BLaER1 (cell line): ENCODE measurements around the gene VWA1.
A peak's percentile ranks its signal among the peaks of the same experiment; 100 is the strongest.
"Not testable (repeated sequence)": the region's sequence is repeated elsewhere in the genome, so short reads cannot be mapped to it uniquely, and the experiment has no call there.

Experiments
- H3K27ac ChIP-seq: shearing (Covaris generic); formaldehyde crosslinking; 2 replicates; pipeline ENCODE4 v1.8.1; 2022
- H3K27me3 ChIP-seq: shearing (Covaris generic); formaldehyde crosslinking; 2 replicates; pipeline ENCODE4 v1.8.1; 2022
- H3K36me3 ChIP-seq: shearing (Covaris generic); formaldehyde crosslinking; 2 replicates; pipeline ENCODE4 v1.8.1; 2022
- H3K4me1 ChIP-seq: shearing (Covaris generic); formaldehyde crosslinking; 2 replicates; pipeline ENCODE4 v1.8.1; 2022
- H3K4me2 ChIP-seq: shearing (Covaris generic); formaldehyde crosslinking; 2 replicates; pipeline ENCODE4 v1.8.1; 2022
- H3K4me3 ChIP-seq: shearing (Covaris generic); formaldehyde crosslinking; 2 replicates; pipeline ENCODE4 v1.8.1; 2022
- H3K9ac ChIP-seq: shearing (Covaris generic); formaldehyde crosslinking; 2 replicates; pipeline ENCODE4 v1.8.1; 2022
- H3K9me3 ChIP-seq: shearing (Covaris generic); formaldehyde crosslinking; 2 replicates; pipeline ENCODE4 v1.8.1; 2022
- H4K20me1 ChIP-seq: shearing (Covaris generic); formaldehyde crosslinking; 2 replicates; pipeline ENCODE4 v1.8.1; 2022
- Cebpa-rat ChIP-seq: shearing (Covaris generic); IDR thresholded peaks from 2 replicates; pipeline ENCODE4 v1.8.1; 2022

The VWA1 gene

DNA sequence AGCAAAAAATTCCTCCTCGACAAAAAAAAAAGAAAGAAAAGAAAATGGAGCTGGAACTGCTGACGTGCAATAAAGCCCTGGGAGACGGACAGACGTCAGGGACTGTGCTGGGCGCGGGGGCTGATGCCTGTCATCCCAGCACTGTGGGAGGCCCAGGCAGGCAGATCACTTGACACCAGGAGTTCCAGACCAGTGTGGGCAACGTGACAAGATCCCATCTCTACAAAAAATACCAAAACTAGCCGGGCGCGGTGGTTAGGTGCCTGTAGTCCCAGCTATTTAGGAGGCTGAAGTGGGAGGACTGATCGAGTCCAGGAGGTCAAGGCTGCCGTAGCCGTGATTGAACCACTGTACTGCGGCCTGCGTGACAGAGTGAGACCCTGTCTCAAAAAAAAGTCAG is 10.8 kb upstream of the VWA1 start:
- TF ChIP-seq Cebpa-rat = no peak

DNA sequence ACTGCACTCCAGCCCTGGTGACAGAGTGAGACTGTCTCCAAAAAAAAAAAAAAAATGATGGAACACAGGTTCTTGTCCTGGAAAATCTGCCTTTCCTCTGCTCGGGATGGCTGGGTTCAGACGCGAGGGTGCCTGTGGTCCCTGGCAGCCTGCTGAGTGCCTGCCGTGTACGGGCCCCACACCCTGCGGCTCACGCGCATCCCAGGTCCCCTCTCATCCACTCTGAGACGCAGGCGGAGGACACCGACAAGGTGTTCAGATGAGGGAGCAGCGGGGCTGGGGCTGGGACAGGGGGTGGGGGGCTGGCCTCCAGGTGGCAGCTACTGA is 10.1 kb upstream of the VWA1 start:
- no peak overlapping the region for H3K4me3 ChIP-seq
- no peaks in the 10 kb centered on the region for H3K9me3 ChIP-seq
- no peak overlapping the region for H3K9ac ChIP-seq
- TF ChIP-seq Cebpa-rat = no peak
- peak overlapping the region; percentile 97; the same call in 1 of the 2 replicates for H3K4me2 ChIP-seq
- no peaks in the 10 kb centered on the region for H3K36me3 ChIP-seq
- peaks cover 73% of the 10 kb centered on the region for H3K4me1 ChIP-seq
- no peaks in the 10 kb centered on the region for H4K20me1 ChIP-seq
- H3K27me3 ChIP-seq = no peaks in the 10 kb centered on the region
- peak overlapping the region; percentile 91; the same call in 1 of the 2 replicates for H3K27ac ChIP-seq

More for the DNA sequence above, 10.8 kb upstream of the VWA1 start:
- Histone ChIP-seq H3K9ac (no peak overlapping the region), H3K27ac (no peak overlapping the region), H4K20me1 (no peaks in the 10 kb centered on the region), H3K36me3 (no peaks in the 10 kb centered on the region), H3K4me2 (no peak overlapping the region), H3K4me1 (peaks cover 69% of the 10 kb centered on the region), H3K9me3 (no peaks in the 10 kb centered on the region), H3K4me3 (no peak overlapping the region), H3K27me3 (no peaks in the 10 kb centered on the region)

DNA sequence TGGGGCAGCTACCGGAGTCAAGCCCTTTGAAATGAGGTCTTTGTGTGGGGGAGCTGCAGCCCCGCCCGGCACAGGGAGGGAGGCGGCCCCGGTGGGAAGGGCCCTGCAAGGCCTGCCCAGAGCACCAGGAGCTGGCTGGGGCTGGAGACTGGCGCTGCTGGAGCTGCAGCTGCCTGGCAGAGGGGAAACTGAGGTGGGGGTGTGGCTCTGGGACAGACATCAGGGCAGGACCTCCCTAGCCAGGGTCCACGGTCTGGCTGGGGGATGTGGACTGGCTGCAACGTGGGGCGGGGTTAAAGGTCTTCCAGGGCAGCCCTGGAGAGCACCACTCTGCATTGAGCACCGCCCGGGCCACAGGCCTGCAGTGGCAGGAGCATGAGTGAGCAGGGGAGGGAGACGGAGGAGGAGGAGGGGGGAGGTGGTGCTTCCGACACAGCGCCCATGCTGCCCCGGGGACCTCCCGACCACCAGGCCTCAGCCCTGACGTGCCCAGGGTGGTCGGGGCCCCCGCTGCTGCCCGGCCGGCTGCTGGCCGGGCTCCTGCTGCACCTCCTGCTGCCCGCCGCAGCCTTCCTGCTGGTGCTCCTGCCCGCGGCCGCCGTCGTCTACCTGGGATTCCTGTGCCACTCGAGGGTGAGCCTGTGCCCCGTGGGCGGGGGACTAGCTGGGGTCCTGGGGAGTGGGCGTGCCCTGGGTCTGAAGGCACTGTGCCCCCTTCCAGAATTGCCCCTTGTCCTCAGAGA is 9.6 kb upstream of the VWA1 start:
- H3K4me1 ChIP-seq = peaks cover 74% of the 10 kb centered on the region
- H3K9me3 ChIP-seq = no peaks in the 10 kb centered on the region
- H3K27me3 ChIP-seq = no peaks in the 10 kb centered on the region
- H3K36me3 ChIP-seq = no peaks in the 10 kb centered on the region
- peak overlapping the region; percentile 97 for H3K4me2 ChIP-seq
- H3K4me3 ChIP-seq = peak overlapping the region; percentile 61
- H4K20me1 ChIP-seq = no peaks in the 10 kb centered on the region
- peak overlapping the region; percentile 91 for H3K27ac ChIP-seq
- H3K9ac ChIP-seq = peak overlapping the region; percentile 77
- no peak for TF ChIP-seq Cebpa-rat

DNA sequence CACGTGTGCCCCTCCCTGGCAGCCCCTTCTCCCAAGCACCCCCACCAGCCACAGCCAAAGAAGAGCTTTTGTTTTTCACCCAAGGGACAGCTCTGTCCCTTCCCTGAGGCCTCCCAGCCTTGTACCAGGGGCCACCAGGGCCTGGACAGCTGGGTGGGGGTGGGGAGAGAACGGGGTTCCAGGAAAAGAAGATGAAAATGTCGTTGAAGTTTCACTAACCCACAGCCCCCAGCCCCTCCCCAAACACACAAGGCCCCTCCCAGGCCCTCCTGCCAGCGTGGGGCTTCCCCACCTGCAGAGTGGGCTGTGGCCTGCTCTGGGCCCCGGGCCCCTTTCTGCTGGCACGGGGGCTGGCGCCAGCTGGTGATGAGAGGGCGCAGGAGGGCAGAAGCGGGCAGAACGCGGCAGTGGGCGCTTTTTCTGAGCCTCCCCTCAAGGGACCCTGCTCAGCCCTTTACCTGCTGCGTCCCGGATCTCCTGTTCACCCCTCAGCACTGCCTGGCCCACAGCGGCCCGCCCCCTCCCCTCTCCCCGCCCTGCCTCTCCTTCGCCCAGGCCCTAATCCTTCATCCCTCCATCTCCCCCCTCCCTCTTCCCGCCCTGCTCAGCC is 8.9 kb upstream of the VWA1 start:
- Histone ChIP-seq H3K4me1 (peaks cover 74% of the 10 kb centered on the region), H3K4me2 (peak overlapping the region; percentile 97), H3K27ac (peak overlapping the region; percentile 91), H3K4me3 (peak overlapping the region; percentile 61), H3K36me3 (no peaks in the 10 kb centered on the region), H4K20me1 (no peaks in the 10 kb centered on the region), H3K9me3 (no peaks in the 10 kb centered on the region), H3K27me3 (no peaks in the 10 kb centered on the region), H3K9ac (peak overlapping the region; percentile 77)
- no peak for TF ChIP-seq Cebpa-rat

DNA sequence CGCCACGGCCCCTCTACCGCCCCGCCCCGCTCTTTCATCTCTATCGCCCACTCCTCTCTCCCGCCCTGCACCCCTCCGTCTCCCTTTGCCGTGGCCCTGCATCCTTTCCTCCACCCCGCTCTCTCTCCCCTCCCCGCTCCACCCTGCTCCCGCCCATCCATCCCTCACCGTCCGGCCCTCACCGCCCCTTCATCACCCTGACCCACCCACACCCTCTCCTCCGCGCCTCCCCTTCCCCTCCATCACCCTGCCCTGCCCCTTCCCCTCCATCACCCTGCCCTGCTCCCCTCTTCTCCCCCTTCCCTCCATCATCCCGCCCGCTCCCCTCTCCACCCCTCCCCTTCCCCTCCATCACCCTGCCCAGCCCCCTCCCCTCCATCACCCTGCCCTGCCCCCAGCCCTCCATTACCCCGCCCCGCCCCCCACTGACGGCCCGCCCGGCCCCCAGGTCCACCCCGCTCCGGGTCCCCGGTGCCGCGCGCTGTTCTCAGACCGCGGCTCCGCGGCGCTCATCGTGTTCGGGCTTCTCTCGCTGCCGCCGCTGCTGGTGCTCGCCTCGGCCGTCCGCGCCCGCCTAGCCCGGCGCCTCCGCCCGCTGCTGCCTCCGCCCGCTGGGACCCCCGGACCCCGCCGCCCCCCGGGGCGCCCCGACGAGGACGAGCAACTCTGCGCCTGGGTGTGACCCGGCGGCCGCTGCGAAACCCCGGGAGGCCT is 8.2 kb upstream of the VWA1 start:
- Histone ChIP-seq H3K4me1 (peaks cover 74% of the 10 kb centered on the region), H3K4me3 (peak overlapping the region; percentile 61), H3K36me3 (no peaks in the 10 kb centered on the region), H4K20me1 (no peaks in the 10 kb centered on the region), H3K9me3 (no peaks in the 10 kb centered on the region), H3K27ac (no peak overlapping the region), H3K4me2 (peak overlapping the region; percentile 97), H3K27me3 (no peaks in the 10 kb centered on the region), H3K9ac (no peak overlapping the region)
- no peak for TF ChIP-seq Cebpa-rat

DNA sequence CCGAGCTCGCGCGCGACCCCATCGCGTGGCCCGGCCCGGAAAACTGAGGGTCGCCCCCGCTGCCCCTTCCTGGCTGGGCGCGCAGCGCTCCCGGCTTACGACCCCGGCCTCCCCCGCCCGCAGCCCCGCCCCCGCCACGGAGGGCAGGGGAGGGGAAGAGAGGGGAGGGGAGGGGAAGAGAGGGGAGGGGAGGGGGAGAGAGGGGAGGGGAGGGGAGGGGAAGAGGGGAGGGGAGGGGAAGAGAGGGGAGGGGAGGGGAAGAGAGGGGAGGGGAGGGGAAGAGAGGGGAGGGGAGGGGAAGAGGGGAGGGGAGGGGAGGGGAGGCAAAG is 7.7 kb upstream of the VWA1 start:
- no peak for TF ChIP-seq Cebpa-rat
- no peak overlapping the region for H3K27ac ChIP-seq
- H4K20me1 ChIP-seq = no peaks in the 10 kb centered on the region
- H3K4me2 ChIP-seq = no peak overlapping the region
- H3K9ac ChIP-seq = no peak overlapping the region
- H3K36me3 ChIP-seq = no peaks in the 10 kb centered on the region
- no peak overlapping the region for H3K4me3 ChIP-seq
- no peaks in the 10 kb centered on the region for H3K27me3 ChIP-seq
- H3K4me1 ChIP-seq = peaks cover 74% of the 10 kb centered on the region
- no peaks in the 10 kb centered on the region for H3K9me3 ChIP-seq

DNA sequence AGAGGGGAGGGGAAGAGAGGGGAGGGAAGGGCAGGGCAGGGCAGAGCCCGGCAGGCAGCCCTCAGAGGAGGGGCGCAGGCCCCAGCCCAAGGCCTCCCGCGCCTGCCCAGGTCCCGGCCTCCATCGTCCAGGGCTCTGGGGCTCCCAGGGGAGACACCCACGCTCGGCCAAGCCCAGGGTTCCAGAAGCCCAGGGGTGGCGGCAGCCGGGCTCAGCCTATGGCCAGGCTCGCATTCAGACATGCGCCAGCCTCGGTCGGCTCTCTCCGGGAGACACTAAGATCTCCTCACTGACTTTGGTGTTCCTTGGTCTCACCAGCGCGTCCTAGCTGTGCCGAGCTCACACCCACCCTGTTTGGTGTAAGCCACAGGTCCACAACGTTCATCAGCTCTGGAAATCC is 7.3 kb upstream of the VWA1 start:
- TF ChIP-seq Cebpa-rat = no peak
- H3K9me3 ChIP-seq = no peaks in the 10 kb centered on the region

DNA sequence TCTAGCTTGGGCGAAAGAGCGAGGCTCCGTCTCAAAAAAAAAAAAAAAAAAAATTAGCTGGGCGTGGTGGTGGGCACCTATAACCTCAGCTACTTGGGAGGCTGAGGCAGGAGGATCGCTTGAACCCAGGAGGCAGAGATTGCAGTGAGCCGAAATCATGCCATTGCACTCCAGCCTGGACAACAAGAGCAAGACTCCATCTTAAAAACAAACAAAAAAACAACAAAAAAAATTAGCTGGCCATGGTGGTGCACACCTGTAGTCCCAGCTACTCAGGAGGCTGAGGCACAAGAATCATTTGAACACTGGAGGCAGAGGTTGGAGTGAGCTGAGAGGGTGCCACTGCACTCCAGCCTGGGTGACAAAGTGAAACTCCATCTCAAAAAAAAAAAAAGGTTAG is 6.5 kb upstream of the VWA1 start:
- Histone ChIP-seq H3K4me1 (peaks cover 76% of the 10 kb centered on the region), H3K4me2 (peak overlapping the region; percentile 82; the same call in 1 of the 2 replicates)
- not testable (repeated sequence) for H4K20me1 ChIP-seq, H3K4me3 ChIP-seq, H3K9me3 ChIP-seq, H3K27me3 ChIP-seq, H3K36me3 ChIP-seq, H3K9ac ChIP-seq, H3K27ac ChIP-seq

More for the DNA sequence above, 7.3 kb upstream of the VWA1 start:
- H4K20me1 ChIP-seq = no peaks in the 10 kb centered on the region
- H3K9ac ChIP-seq = no peak overlapping the region
- no peak overlapping the region for H3K4me2 ChIP-seq
- H3K27me3 ChIP-seq = no peaks in the 10 kb centered on the region
- no peak overlapping the region for H3K4me3 ChIP-seq
- H3K27ac ChIP-seq = no peak overlapping the region
- H3K36me3 ChIP-seq = no peaks in the 10 kb centered on the region
- peaks cover 74% of the 10 kb centered on the region for H3K4me1 ChIP-seq

DNA sequence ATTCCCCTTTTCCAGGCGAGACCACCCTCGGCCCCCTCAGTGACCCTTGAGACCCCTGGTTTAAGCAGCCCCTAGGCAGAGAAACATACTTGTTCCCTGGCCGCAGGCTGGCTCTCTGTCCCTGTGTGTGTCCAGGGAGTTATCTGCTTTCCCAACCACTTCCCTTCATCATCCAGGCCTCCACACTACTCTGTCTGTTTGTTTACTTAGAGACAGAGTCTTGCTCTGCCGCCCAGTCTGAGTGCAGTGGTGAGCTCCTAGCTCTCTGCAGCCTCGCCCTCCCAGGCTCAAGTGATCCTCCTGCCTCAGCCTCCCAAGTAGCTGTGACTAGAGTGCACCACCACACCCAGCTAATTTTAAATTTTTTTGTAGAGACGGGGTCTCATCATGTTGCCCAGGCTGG is 5.8 kb upstream of the VWA1 start:
- Histone ChIP-seq H3K9ac (0 out of 2 replicates have a peak overlapping the region, but pooled peaks have one; percentile 56), H4K20me1 (no peaks in the 10 kb centered on the region), H3K27me3 (no peaks in the 10 kb centered on the region), H3K4me2 (peak overlapping the region; percentile 82), H3K4me3 (no peak overlapping the region), H3K36me3 (no peaks in the 10 kb centered on the region), H3K4me1 (peaks cover 81% of the 10 kb centered on the region), H3K9me3 (no peaks in the 10 kb centered on the region), H3K27ac (peak overlapping the region; percentile 82; the same call in 1 of the 2 replicates)
- TF ChIP-seq Cebpa-rat = no peak
